OCI-LY3 (cell line): ENCODE results near the gene SLC36A4.

Experiments used
- H2AFZ ChIP-seq: fragments of 200-600, 300-600 bp; shearing (Covaris generic); 2 replicates; pipeline ENCODE4 v1.6.0; 2014; ENCODE audit warnings: antibody characterized with exemption, low read depth, low read length
- H3K27ac ChIP-seq: fragments of 200-600, 300-600 bp; sonication (generic); 2 replicates; pipeline ENCODE4 v1.5.1; 2014; ENCODE audit warnings: mild to moderate bottlenecking, low read length, moderate library complexity, mixed read lengths
- H3K27me3 ChIP-seq: fragments of 200-600, 300-600 bp; sonication (generic); 2 replicates; pipeline ENCODE4 v1.6.1; 2014; ENCODE audit warnings: low read depth, low read length, mixed read lengths
- H3K36me3 ChIP-seq: fragments of 200-600, 300-600 bp; sonication (generic); replicated peaks from 2 replicates; pipeline ENCODE3; 2014; ENCODE audit warnings: low read depth, low read length, mixed read lengths
- H3K4me1 ChIP-seq: fragments of 300-600, 200-600 bp; sonication (generic); 2 replicates; pipeline ENCODE4 v1.6.1; 2014; ENCODE audit warnings: low read length, mixed read lengths
- H3K4me2 ChIP-seq: fragments of 200-600, 300-600 bp; sonication (generic); 2 replicates; pipeline ENCODE4 v1.6.1; 2014; ENCODE audit warnings: low read length, mixed read lengths
- H3K4me3 ChIP-seq: fragments of 300-600, 200-600 bp; sonication (generic); 2 replicates; pipeline ENCODE4 v1.5.1; 2014; ENCODE audit warnings: antibody characterized with exemption, mild to moderate bottlenecking, low read length, moderate library complexity
- H3K79me2 ChIP-seq: fragments of 300-600, 200-600 bp; shearing (Covaris generic); 2 replicates; pipeline ENCODE4 v1.6.1; 2014; ENCODE audit warnings: mild to moderate bottlenecking, low read length, mixed read lengths
- H3K9ac ChIP-seq: fragments of 300-600, 200-600 bp; shearing (Covaris generic); 2 replicates; pipeline ENCODE4 v1.6.0; 2014; ENCODE audit warnings: mild to moderate bottlenecking, low read length, moderate library complexity
- H3K9me3 ChIP-seq: fragments of 200-600, 300-600 bp; shearing (Covaris generic); 2 replicates; pipeline ENCODE4 v1.6.1; 2014; ENCODE audit warnings: low read length, mixed read lengths; ENCODE audit not compliant: insufficient read depth
- H4K20me1 ChIP-seq: fragments of 200-600, 300-600 bp; sonication (generic); 2 replicates; pipeline ENCODE4 v1.6.1; 2016; ENCODE audit warnings: low read length, mixed read lengths; ENCODE audit not compliant: insufficient read depth
- CTCF ChIP-seq: fragments of 200-600, 300-600 bp; sonication (generic); IDR thresholded peaks from 2 replicates; pipeline ENCODE4 v1.5.1; 2014; ENCODE audit warnings: antibody characterized with exemption, low read length, low read depth
- EZH2phosphoT487 ChIP-seq: fragments of 200-600 bp; shearing (Covaris generic); IDR thresholded peaks from 2 replicates; pipeline ENCODE4 v1.6.1; 2018; ENCODE audit warnings: antibody characterized with exemption, mixed run types, low read depth

Gene SLC36A4

GRCh38 chr11:93166862-93167261 is 30.9 kb downstream of the SLC36A4 start:
- Histone ChIP-seq H2AFZ (no peak overlapping the region), H3K79me2 (no peaks in the 10 kb centered on the region), H3K4me3 (no peak overlapping the region), H3K4me1 (no peaks in the 10 kb centered on the region), H3K27ac (no peak overlapping the region), H3K9ac (no peak overlapping the region), H3K4me2 (no peak overlapping the region), H3K27me3 (no peaks in the 10 kb centered on the region), H4K20me1 (no peaks in the 10 kb centered on the region), H3K36me3 (peaks cover 30% of the 10 kb centered on the region), H3K9me3 (no peaks in the 10 kb centered on the region)
- TF ChIP-seq CTCF (no peak), EZH2phosphoT487 (no peak)

- H3K27ac ChIP-seq: no peak overlapping the region
- no peaks in the 10 kb centered on the region for H3K79me2 ChIP-seq
- peaks cover 36% of the 10 kb centered on the region for H3K36me3 ChIP-seq
- H4K20me1 ChIP-seq: no peaks in the 10 kb centered on the region
- H3K9me3 ChIP-seq: no peaks in the 10 kb centered on the region
- H2AFZ ChIP-seq: no peak overlapping the region
- H3K4me1 ChIP-seq: no peaks in the 10 kb centered on the region
- H3K27me3 ChIP-seq: no peaks in the 10 kb centered on the region
- H3K9ac ChIP-seq: no peak overlapping the region
- TF ChIP-seq EZH2phosphoT487 (no peak), CTCF (no peak)
- no peak overlapping the region for H3K4me3 ChIP-seq
- no peak overlapping the region for H3K4me2 ChIP-seq
Observed at GRCh38 chr11:93166194-93166593, 31.6 kb downstream of the SLC36A4 start.

GRCh38 chr11:93160808-93161207 is 37.0 kb downstream of the SLC36A4 start:
- Histone ChIP-seq H3K4me3 (no peak overlapping the region), H2AFZ (no peak overlapping the region), H3K27me3 (no peaks in the 10 kb centered on the region), H3K27ac (no peak overlapping the region), H3K4me1 (no peaks in the 10 kb centered on the region), H3K4me2 (no peak overlapping the region), H3K79me2 (no peaks in the 10 kb centered on the region), H3K9ac (no peak overlapping the region), H3K36me3 (peaks cover 41% of the 10 kb centered on the region), H4K20me1 (no peaks in the 10 kb centered on the region), H3K9me3 (no peaks in the 10 kb centered on the region)
- no peak for TF ChIP-seq CTCF
- TF ChIP-seq EZH2phosphoT487: no peak

- Histone ChIP-seq H3K27ac (no peak overlapping the region), H3K27me3 (no peaks in the 10 kb centered on the region), H2AFZ (no peak overlapping the region), H3K79me2 (no peaks in the 10 kb centered on the region), H3K4me2 (no peak overlapping the region), H3K4me3 (no peak overlapping the region), H3K9me3 (no peaks in the 10 kb centered on the region), H4K20me1 (no peaks in the 10 kb centered on the region), H3K4me1 (no peaks in the 10 kb centered on the region), H3K36me3 (peaks cover 38% of the 10 kb centered on the region), H3K9ac (no peak overlapping the region)
- TF ChIP-seq EZH2phosphoT487 (no peak), CTCF (no peak)
Observed at GRCh38 chr11:93160156-93160555, 37.6 kb downstream of the SLC36A4 start.
